ENCODE measurements around the gene PEX11B.

Gene PEX11B

GRCh38 chr1:145906954-145907753 is 11.4 kb downstream of the PEX11B start:
- DNase-seq (ENCODE audit: low spot score), result no peak

- no peak for DNase-seq (ENCODE audit: low spot score)
These were observed 17.1 kb downstream of the PEX11B start for GRCh38 chr1:145901312-145902021.

- DNase-seq (ENCODE audit: low spot score), result no peak
These were observed 19.8 kb downstream of the PEX11B start for GRCh38 chr1:145898756-145899155.

GRCh38 chr1:145897969-145898368 is 20.5 kb downstream of the PEX11B start:
- no peak for DNase-seq (ENCODE audit: low spot score)

GRCh38 chr1:145895471-145895870 is 23.0 kb downstream of the PEX11B start:
- DNase-seq (ENCODE audit: low spot score), result no peak

GRCh38 chr1:145893306-145894055 is 25.0 kb downstream of the PEX11B start:
- DNase-seq (ENCODE audit: low spot score), result no peak

GRCh38 chr1:145892486-145893087 is 25.9 kb downstream of the PEX11B start:
- DNase-seq (ENCODE audit: low spot score), result peak; percentile 63

GRCh38 chr1:145891587-145892485 is 26.7 kb downstream of the PEX11B start:
- peak; percentile 76 for DNase-seq (ENCODE audit: low spot score)

GRCh38 chr1:145891143-145891542 is 27.4 kb downstream of the PEX11B start:
- DNase-seq (ENCODE audit: low spot score), result no peak

GRCh38 chr1:145889722-145890121 is 28.8 kb downstream of the PEX11B start:
- no peak for DNase-seq (ENCODE audit: low spot score)

GRCh38 chr1:145887631-145888030 is 30.9 kb downstream of the PEX11B start:
- DNase-seq (ENCODE audit: low spot score), result no peak

GRCh38 chr1:145886816-145887215 is 31.7 kb downstream of the PEX11B start:
- no peak for DNase-seq (ENCODE audit: low spot score)

GRCh38 chr1:145886390-145886789 is 32.1 kb downstream of the PEX11B start:
- DNase-seq (ENCODE audit: low spot score), result no peak

- peak; percentile 84 for DNase-seq (ENCODE audit: low spot score)
These were observed 32.7 kb downstream of the PEX11B start, which contains the start of gene ANKRD35 for GRCh38 chr1:145885738-145886287. Gene ANKRD35 (minus strand): TSS chr1:145885866. CDS start chr1:145885758, 108 bp downstream.

GRCh38 chr1:145884675-145885074 is 33.8 kb downstream of the PEX11B start:
- no peak for DNase-seq (ENCODE audit: low spot score)

GRCh38 chr1:145879775-145880174 is 38.7 kb downstream of the PEX11B start:
- DNase-seq (ENCODE audit: low spot score), result no peak

GRCh38 chr1:145878724-145879123 is 39.8 kb downstream of the PEX11B start:
- DNase-seq (ENCODE audit: low spot score), result no peak

GRCh38 chr1:145877923-145878486 is 40.5 kb downstream of the PEX11B start:
- no peak for DNase-seq (ENCODE audit: low spot score)

GRCh38 chr1:145874646-145875045 is 43.9 kb downstream of the PEX11B start:
- no peak for DNase-seq (ENCODE audit: low spot score)

Data from hematopoietic multipotent progenitor cell treated with erythropoietin and hydrocortisone succinate and interleukin-3 and kit ligand, for 15 days (in vitro differentiated cells).